Upper lobe of left lung (tissue), 4 donors: Measurements from ENCODE around the gene PRR30.

Experiments used
- POLR2AphosphoS5 ChIP-seq, 2 donors: sonication (generic); formaldehyde crosslinking; IDR thresholded peaks; one replicate each; pipeline ENCODE4 v1.5.1; 2017; ENCODE audit warnings: antibody characterized with exemption in 2 of 2
- TF ChIP-seq, protein P1 (sequence below), 6 experiments: fragments of 450-650 bp in 4 of 6; fragments of 200-600 bp in 2 of 6; sonication (generic) in 2 of 6; IDR thresholded peaks; one replicate each; pipeline ENCODE4 v1.5.1; 2016 to 2019; ENCODE audit warnings: antibody characterized with exemption in 6 of 6

DNA sequence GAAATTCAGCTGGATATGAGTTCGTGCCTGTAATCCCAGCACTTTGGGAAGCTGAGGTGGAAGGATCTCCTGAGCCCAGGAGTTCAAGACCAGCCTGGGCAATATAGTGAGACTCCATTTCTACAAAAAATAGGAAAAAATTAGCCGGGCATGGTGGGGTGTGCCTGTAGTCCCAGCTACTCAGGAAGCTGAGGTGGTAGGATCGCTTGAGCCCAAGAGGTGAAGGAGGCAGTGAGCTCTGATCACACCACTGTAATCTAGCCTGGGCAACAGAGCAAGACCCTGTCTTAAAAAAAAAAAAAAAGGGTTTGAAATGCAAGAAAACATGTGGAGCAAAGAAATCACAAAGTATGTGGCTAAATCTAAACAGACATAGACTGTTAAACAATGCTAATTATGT, 30.1 kb downstream of the PRR30 start:
- TF ChIP-seq, protein P1, sequence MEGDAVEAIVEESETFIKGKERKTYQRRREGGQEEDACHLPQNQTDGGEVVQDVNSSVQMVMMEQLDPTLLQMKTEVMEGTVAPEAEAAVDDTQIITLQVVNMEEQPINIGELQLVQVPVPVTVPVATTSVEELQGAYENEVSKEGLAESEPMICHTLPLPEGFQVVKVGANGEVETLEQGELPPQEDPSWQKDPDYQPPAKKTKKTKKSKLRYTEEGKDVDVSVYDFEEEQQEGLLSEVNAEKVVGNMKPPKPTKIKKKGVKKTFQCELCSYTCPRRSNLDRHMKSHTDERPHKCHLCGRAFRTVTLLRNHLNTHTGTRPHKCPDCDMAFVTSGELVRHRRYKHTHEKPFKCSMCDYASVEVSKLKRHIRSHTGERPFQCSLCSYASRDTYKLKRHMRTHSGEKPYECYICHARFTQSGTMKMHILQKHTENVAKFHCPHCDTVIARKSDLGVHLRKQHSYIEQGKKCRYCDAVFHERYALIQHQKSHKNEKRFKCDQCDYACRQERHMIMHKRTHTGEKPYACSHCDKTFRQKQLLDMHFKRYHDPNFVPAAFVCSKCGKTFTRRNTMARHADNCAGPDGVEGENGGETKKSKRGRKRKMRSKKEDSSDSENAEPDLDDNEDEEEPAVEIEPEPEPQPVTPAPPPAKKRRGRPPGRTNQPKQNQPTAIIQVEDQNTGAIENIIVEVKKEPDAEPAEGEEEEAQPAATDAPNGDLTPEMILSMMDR (IDR thresholded peaks at IDR 0.05), result no peak
- TF ChIP-seq POLR2AphosphoS5 (IDR thresholded peaks at IDR 0.05), result no peak
